Neural cell (in vitro differentiated cells): Measurements from ENCODE around the gene TBX4. TPM values are rescaled to one million over a fixed set of nuclear protein-coding genes. Genes with fewer than 3 reads are reported as not detected.

Experiments used
- H2AFZ ChIP-seq: fragments of 200-600, 300-800 bp; sonication (generic), shearing (Covaris generic); 2 replicates; pipeline ENCODE4 v1.6.0; 2014; ENCODE audit warnings: low read depth, mild to moderate bottlenecking, antibody characterized with exemption, low read length, moderate library complexity
- H3F3A ChIP-seq: fragments of 200-600 bp; shearing (Covaris generic); 2 replicates; pipeline ENCODE4 v1.6.1; 2016; ENCODE audit warnings: mild to moderate bottlenecking, moderate library complexity, mixed read lengths, antibody characterized with exemption, low read length; ENCODE audit not compliant: insufficient read depth, poor library complexity, severe bottlenecking
- H3K27ac ChIP-seq: fragments of 200-600, 300-800 bp; sonication (generic), shearing (Covaris generic); 2 replicates; pipeline ENCODE4 v1.5.1; 2014; ENCODE audit warnings: mild to moderate bottlenecking, low read length, moderate library complexity
- H3K27me3 ChIP-seq: fragments of 300-800, 200-600 bp; sonication (generic), shearing (Covaris generic); 2 replicates; pipeline ENCODE4 v1.6.0; 2014; ENCODE audit warnings: mild to moderate bottlenecking, low read depth, low read length, moderate library complexity; ENCODE audit not compliant: insufficient read depth
- H3K36me3 ChIP-seq: fragments of 300-800, 200-600 bp; sonication (generic), shearing (Covaris generic); 2 replicates; pipeline ENCODE4 v1.5.1; 2014; ENCODE audit warnings: mild to moderate bottlenecking, antibody characterized with exemption, low read length, moderate library complexity; ENCODE audit not compliant: insufficient read depth
- H3K4me2 ChIP-seq: fragments of 300-800, 200-600 bp; sonication (generic), shearing (Covaris generic); 2 replicates; pipeline ENCODE4 v1.6.0; 2014; ENCODE audit warnings: mild to moderate bottlenecking, low read length
- H3K4me3 ChIP-seq: fragments of 300-800, 200-600 bp; sonication (generic), shearing (Covaris generic); 2 replicates; pipeline ENCODE4 v1.5.1; 2014; ENCODE audit warnings: mild to moderate bottlenecking, low read length, moderate library complexity
- H3K79me2 ChIP-seq: fragments of 200-600 bp; shearing (Covaris generic); replicated peaks from 2 replicates; pipeline ENCODE4 v1.6.0; 2014; ENCODE audit warnings: mild to moderate bottlenecking, low read length, moderate library complexity; ENCODE audit not compliant: insufficient read depth
- H3K9ac ChIP-seq: fragments of 300-800, 200-600 bp; sonication (generic), shearing (Covaris generic); 2 replicates; pipeline ENCODE4 v1.6.1; 2016; ENCODE audit warnings: mild to moderate bottlenecking, low read length, mixed read lengths
- H3K9me2 ChIP-seq: fragments of 200-600 bp; shearing (Covaris generic); 2 replicates; pipeline ENCODE4 v1.6.1; 2016; ENCODE audit warnings: mild to moderate bottlenecking, low read length, mixed read lengths; ENCODE audit not compliant: insufficient read depth
- H3K9me3 ChIP-seq: fragments of 200-600, 300-800 bp; sonication (generic), shearing (Covaris generic); 2 replicates; pipeline ENCODE4 v1.6.1; 2016; ENCODE audit warnings: mild to moderate bottlenecking, mixed run types, low read length, moderate library complexity, mixed read lengths
- H4K20me1 ChIP-seq: fragments of 200-600 bp; shearing (Covaris generic); 2 replicates; pipeline ENCODE4 v1.6.1; 2016; ENCODE audit warnings: mild to moderate bottlenecking, mixed run types; ENCODE audit not compliant: insufficient read depth
- CTCF ChIP-seq: fragments of 450-650 bp; IDR thresholded peaks from 2 replicates; pipeline ENCODE4 v1.5.1; 2014; ENCODE audit warnings: antibody characterized with exemption, mild to moderate bottlenecking, moderate library complexity; ENCODE audit not compliant: poor library complexity, severe bottlenecking
- EP300 ChIP-seq: fragments of 450-650 bp; conservative IDR thresholded peaks from 2 replicates; pipeline ENCODE4 v1.6.1; 2014; ENCODE audit warnings: antibody characterized with exemption, mild to moderate bottlenecking, moderate library complexity; ENCODE audit not compliant: poor library complexity, severe bottlenecking
- EZH2 ChIP-seq: fragments of 200-600, 300-800 bp; shearing (Covaris generic), sonication (generic); IDR thresholded peaks from 2 replicates; pipeline ENCODE4 v1.6.1; 2014; ENCODE audit warnings: antibody characterized with exemption, low read length, borderline replicate concordance, mild to moderate bottlenecking; ENCODE audit not compliant: insufficient read depth, poor library complexity, severe bottlenecking
- MXI1 ChIP-seq: fragments of 450-650 bp; conservative IDR thresholded peaks from 2 replicates; pipeline ENCODE4 v1.6.1; 2014; ENCODE audit warnings: antibody characterized with exemption, mild to moderate bottlenecking; ENCODE audit not compliant: poor library complexity, severe bottlenecking
- POLR2AphosphoS5 ChIP-seq: IDR thresholded peaks from 2 replicates; pipeline ENCODE4 v1.6.1; 2012
- RAD21 ChIP-seq: fragments of 450-650 bp; conservative IDR thresholded peaks from 2 replicates; pipeline ENCODE4 v1.6.1; 2014; ENCODE audit warnings: antibody characterized with exemption, mild to moderate bottlenecking, moderate library complexity
- SMC3 ChIP-seq: fragments of 450-650 bp; conservative IDR thresholded peaks from 2 replicates; pipeline ENCODE4 v1.6.1; 2014; ENCODE audit warnings: antibody characterized with exemption, mild to moderate bottlenecking, moderate library complexity; ENCODE audit not compliant: poor library complexity
- TAF1 ChIP-seq: IDR thresholded peaks from 2 replicates; pipeline ENCODE4 v1.6.1; 2012; ENCODE audit warnings: low read depth
- polyA plus RNA-seq: library from polyadenylated mRNA; depleted of rRNA; stranded (reverse); fragments of >200 nt; gene quantifications from 2 replicates; pipeline ENCODE4 v1.2.3, GENCODE V29; 2014
- TF ChIP-seq, protein P1 (sequence below): IDR thresholded peaks from 2 replicates; pipeline ENCODE4 v1.6.1; 2012; ENCODE audit warnings: borderline replicate concordance

Gene TBX4
- polyA plus RNA-seq, 1 donor from 2014 or later: not detected

- TF ChIP-seq RAD21: no peak
- TF ChIP-seq EP300: no peak
- no peak for TF ChIP-seq TAF1
- no peak overlapping the region for H3K4me2 ChIP-seq
- H3K79me2 ChIP-seq: no peaks in the 10 kb centered on the region
- no peak overlapping the region for H3K4me3 ChIP-seq
- no peak overlapping the region for H3K9ac ChIP-seq
- no peaks in the 10 kb centered on the region for H3K9me2 ChIP-seq
- H2AFZ ChIP-seq: no peak overlapping the region
- H4K20me1 ChIP-seq: no peaks in the 10 kb centered on the region
- peaks cover 8% of the 10 kb centered on the region for H3K27me3 ChIP-seq
- no peaks in the 10 kb centered on the region for H3K9me3 ChIP-seq
- H3K36me3 ChIP-seq: no peaks in the 10 kb centered on the region
- H3K27ac ChIP-seq: no peak overlapping the region
- H3F3A ChIP-seq: no peaks in the 10 kb centered on the region
These were observed 8.7 kb upstream of the TBX4 start for GRCh38 chr17:61443475-61443882.

DNA sequence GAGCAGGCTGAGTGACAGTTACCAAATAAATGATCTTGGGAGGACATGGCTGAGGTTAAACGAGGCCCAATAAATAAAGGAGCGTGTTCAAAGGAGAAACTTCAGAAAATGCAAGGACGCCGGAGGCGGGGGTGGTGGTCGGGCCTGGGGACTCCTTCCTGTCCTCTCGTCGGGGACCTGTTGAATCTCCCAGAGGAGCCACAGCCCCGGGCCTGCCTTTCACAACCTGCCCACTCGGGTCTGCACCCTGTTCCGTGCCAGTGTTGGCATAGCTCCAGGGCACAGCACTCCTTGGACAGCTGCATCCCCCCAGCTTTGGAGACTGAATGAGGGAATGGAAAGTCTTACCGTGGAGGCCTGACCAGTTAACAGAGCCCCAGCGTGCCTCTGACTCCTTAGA lies 8.1 kb upstream of the TBX4 start:
- Histone ChIP-seq H3K79me2 (no peaks in the 10 kb centered on the region), H3K4me2 (no peak overlapping the region), H3F3A (no peaks in the 10 kb centered on the region), H3K36me3 (no peaks in the 10 kb centered on the region), H3K9ac (no peak overlapping the region), H3K27me3 (peaks cover 12% of the 10 kb centered on the region), H3K9me3 (no peaks in the 10 kb centered on the region), H3K4me3 (no peak overlapping the region), H3K27ac (no peak overlapping the region), H4K20me1 (no peaks in the 10 kb centered on the region), H2AFZ (no peak overlapping the region), H3K9me2 (no peaks in the 10 kb centered on the region)
- TF ChIP-seq CTCF (no peak), EZH2 (no peak), EP300 (no peak), SMC3 (no peak), POLR2AphosphoS5 (no peak), TAF1 (no peak), MXI1 (no peak), RAD21 (no peak)
- TF ChIP-seq, protein P1, sequence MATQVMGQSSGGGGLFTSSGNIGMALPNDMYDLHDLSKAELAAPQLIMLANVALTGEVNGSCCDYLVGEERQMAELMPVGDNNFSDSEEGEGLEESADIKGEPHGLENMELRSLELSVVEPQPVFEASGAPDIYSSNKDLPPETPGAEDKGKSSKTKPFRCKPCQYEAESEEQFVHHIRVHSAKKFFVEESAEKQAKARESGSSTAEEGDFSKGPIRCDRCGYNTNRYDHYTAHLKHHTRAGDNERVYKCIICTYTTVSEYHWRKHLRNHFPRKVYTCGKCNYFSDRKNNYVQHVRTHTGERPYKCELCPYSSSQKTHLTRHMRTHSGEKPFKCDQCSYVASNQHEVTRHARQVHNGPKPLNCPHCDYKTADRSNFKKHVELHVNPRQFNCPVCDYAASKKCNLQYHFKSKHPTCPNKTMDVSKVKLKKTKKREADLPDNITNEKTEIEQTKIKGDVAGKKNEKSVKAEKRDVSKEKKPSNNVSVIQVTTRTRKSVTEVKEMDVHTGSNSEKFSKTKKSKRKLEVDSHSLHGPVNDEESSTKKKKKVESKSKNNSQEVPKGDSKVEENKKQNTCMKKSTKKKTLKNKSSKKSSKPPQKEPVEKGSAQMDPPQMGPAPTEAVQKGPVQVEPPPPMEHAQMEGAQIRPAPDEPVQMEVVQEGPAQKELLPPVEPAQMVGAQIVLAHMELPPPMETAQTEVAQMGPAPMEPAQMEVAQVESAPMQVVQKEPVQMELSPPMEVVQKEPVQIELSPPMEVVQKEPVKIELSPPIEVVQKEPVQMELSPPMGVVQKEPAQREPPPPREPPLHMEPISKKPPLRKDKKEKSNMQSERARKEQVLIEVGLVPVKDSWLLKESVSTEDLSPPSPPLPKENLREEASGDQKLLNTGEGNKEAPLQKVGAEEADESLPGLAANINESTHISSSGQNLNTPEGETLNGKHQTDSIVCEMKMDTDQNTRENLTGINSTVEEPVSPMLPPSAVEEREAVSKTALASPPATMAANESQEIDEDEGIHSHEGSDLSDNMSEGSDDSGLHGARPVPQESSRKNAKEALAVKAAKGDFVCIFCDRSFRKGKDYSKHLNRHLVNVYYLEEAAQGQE: no peak

DNA sequence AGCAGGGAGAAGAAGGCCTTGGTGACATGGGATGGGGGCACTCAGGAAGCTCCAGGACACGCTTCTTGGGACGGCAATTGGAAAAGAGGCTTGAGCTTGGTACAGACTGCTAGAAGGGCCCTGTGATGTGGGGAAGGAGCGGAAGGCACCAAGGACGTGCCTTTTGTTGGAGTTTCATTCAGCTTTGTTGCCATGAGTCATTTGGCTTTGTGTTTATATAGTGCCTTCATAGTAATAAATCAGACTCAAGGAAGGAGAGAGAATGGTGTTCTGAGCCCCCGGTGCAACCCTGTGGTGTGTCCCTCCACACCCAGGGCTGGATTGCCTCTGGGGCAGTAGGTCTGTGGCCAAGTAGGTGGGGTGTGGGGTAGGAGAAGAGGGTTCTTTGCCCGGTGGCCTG lies 7.4 kb upstream of the TBX4 start:
- H3K9ac ChIP-seq: no peak overlapping the region
- H3F3A ChIP-seq: no peaks in the 10 kb centered on the region
- no peak overlapping the region for H3K27ac ChIP-seq
- no peaks in the 10 kb centered on the region for H3K9me2 ChIP-seq
- H3K4me2 ChIP-seq: no peak overlapping the region
- H3K4me3 ChIP-seq: no peak overlapping the region
- no peak overlapping the region for H2AFZ ChIP-seq
- H3K36me3 ChIP-seq: no peaks in the 10 kb centered on the region
- peaks cover 19% of the 10 kb centered on the region for H3K27me3 ChIP-seq
- no peaks in the 10 kb centered on the region for H4K20me1 ChIP-seq
- H3K79me2 ChIP-seq: no peaks in the 10 kb centered on the region
- no peaks in the 10 kb centered on the region for H3K9me3 ChIP-seq
- TF ChIP-seq EP300 (no peak), RAD21 (no peak), EZH2 (no peak), CTCF (no peak), SMC3 (no peak), POLR2AphosphoS5 (no peak), TAF1 (no peak), MXI1 (no peak)
- TF ChIP-seq, protein P1: no peak
